Panc1 (cell line): Measurements from ENCODE around the gene SLC6A7. TPM values are rescaled to one million over a fixed set of nuclear protein-coding genes. Genes with fewer than 3 reads are reported as not detected.

Experiments used
- ATAC-seq: fragments of 200-7000 bp; cut with Tn5 transposase; 2 replicates; pipeline ENCODE4 v1.9.1; 2020; ENCODE audit warnings: mild to moderate bottlenecking, moderate library complexity
- BruUV-seq: library from RNA; stranded (reverse); fragments of 400-500 nt; replicated peaks from 2 replicates; lab custom pipeline; 2021; lab: Mats Ljungman, UMichigan
- CTCF ChIA-PET: fragments of 300-600 bp; sonication (Branson Sonifier 250); formaldehyde crosslinking; loops from one replicate; lab custom pipeline; 2022; ENCODE audit warnings: antibody characterized with exemption; lab: Charles Lee
- POLR2A ChIA-PET: fragments of 300-600 bp; sonication (Branson Sonifier 250); formaldehyde crosslinking; loops from one replicate; lab custom pipeline; 2022; ENCODE audit warnings: antibody characterized with exemption; lab: Charles Lee
- DNase-seq: peaks from one replicate; pipeline ENCODE4 v3.0.0-alpha.2; 2010; ENCODE audit warnings: low read depth, low spot score
- H3K27ac ChIP-seq: 2 replicates; pipeline ENCODE4 v1.5.1; 2011; ENCODE audit warnings: mild to moderate bottlenecking, low read length, inconsistent platforms
- H3K27me3 ChIP-seq: fragments of 200-500 bp; sonication (Bioruptor generic); 2 replicates; pipeline ENCODE4 v1.6.0; 2014; ENCODE audit warnings: low read length, inconsistent platforms; ENCODE audit not compliant: control insufficient read depth, insufficient read depth
- H3K36me3 ChIP-seq: fragments of 200-500 bp; sonication (Bioruptor generic); 2 replicates; pipeline ENCODE4 v1.5.1; 2014; ENCODE audit warnings: inconsistent platforms, mild to moderate bottlenecking, low read length, moderate library complexity; ENCODE audit not compliant: control insufficient read depth, insufficient read depth
- H3K4me1 ChIP-seq: 2 replicates; pipeline ENCODE4 v1.5.1; 2011; ENCODE audit warnings: inconsistent platforms, mild to moderate bottlenecking, low read length, moderate library complexity; ENCODE audit not compliant: control insufficient read depth, insufficient read depth
- H3K4me3 ChIP-seq, 2 experiments: 2 replicates each; pipeline ENCODE4 v1.5.1; 2011 to 2012; ENCODE audit warnings: low read depth in 2 of 2, low read length in 2 of 2, mild to moderate bottlenecking in 2 of 2, inconsistent platforms in 1 of 2, moderate library complexity in 1 of 2
- H3K9me3 ChIP-seq: fragments of 200-500 bp; sonication (Bioruptor generic); 2 replicates; pipeline ENCODE4 v1.5.1; 2014; ENCODE audit warnings: low read depth, mild to moderate bottlenecking, inconsistent platforms, low read length, moderate library complexity; ENCODE audit not compliant: control insufficient read depth, insufficient read depth
- CTCF ChIP-seq: fragments of 450-650 bp; IDR thresholded peaks from 2 replicates; pipeline ENCODE4 v1.5.1; 2017; ENCODE audit warnings: mild to moderate bottlenecking
- POLR2AphosphoS5 ChIP-seq: IDR thresholded peaks from 2 replicates; pipeline ENCODE4 v1.6.1; 2012; ENCODE audit warnings: mild to moderate bottlenecking, low read depth, low read length, moderate library complexity
- REST ChIP-seq, 2 experiments: IDR thresholded peaks; 2 replicates each; pipeline ENCODE4 v1.6.1; 2011 to 2012; ENCODE audit warnings: low read depth in 2 of 2, control low read depth in 1 of 2, low read length in 1 of 2, mild to moderate bottlenecking in 1 of 2, moderate library complexity in 1 of 2; ENCODE audit not compliant: insufficient read depth in 1 of 2
- SIN3A ChIP-seq: IDR thresholded peaks from 2 replicates; pipeline ENCODE4 v1.6.1; 2012; ENCODE audit warnings: low read depth, mild to moderate bottlenecking, low read length, moderate library complexity, borderline replicate concordance; ENCODE audit not compliant: insufficient read depth
- TCF7L2 ChIP-seq: IDR thresholded peaks from 2 replicates; pipeline ENCODE4 v1.6.1; 2011; ENCODE audit warnings: mild to moderate bottlenecking, low read depth, low read length, inconsistent platforms
- in situ Hi-C: cut with HindIII; loops from 2 replicates; pipeline ENCODE4 v1.10.0; 2016; ENCODE audit warnings: low sequenced_read_pairs, low pct_unique_long_range_greater_than_20kb
- intact Hi-C: fragments of 100-400 bp; cut with micrococcal nuclease; formaldehyde crosslinking; loops from one replicate; pipeline ENCODE4 v1.10.0; 2022; ENCODE audit not compliant: unreplicated experiment
- total RNA-seq: library from RNA; stranded (reverse); gene quantifications from one replicate; pipeline ENCODE4 v1.2.1, GENCODE V29; 2021; ENCODE audit not compliant: unreplicated experiment

Gene SLC6A7
- total RNA-seq, 1 experiment from 2014 or later = not detected

- BruUV-seq = no TSS peak
- Histone ChIP-seq H3K4me1 (peaks cover 8% of the 10 kb centered on the region), H3K27ac (no peak overlapping the region), H3K9me3 (no peaks in the 10 kb centered on the region), H3K36me3 (no peaks in the 10 kb centered on the region), H3K27me3 (no peaks in the 10 kb centered on the region), H3K4me3 (no peak overlapping the region)
- ATAC-seq = no peak
- TF ChIP-seq CTCF = no peak
- in situ Hi-C loops (no loop called here), intact Hi-C loops (no loop called here)
- CTCF ChIA-PET = interaction anchor here (1.7 kb wide), 1 partner anchor 60 kb away, joined by 4 read pairs; no protein-coding TSS in a partner anchor
- DNase-seq = no peak
- POLR2A ChIA-PET = no interaction called here
Observed at GRCh38 chr5:150159031-150159430, 30.8 kb upstream of the SLC6A7 start.

- Histone ChIP-seq H3K27me3 (no peaks in the 10 kb centered on the region), H3K36me3 (no peaks in the 10 kb centered on the region), H3K4me3 (no peak overlapping the region), H3K9me3 (no peaks in the 10 kb centered on the region), H3K4me1 (peaks cover 8% of the 10 kb centered on the region), H3K27ac (no peak overlapping the region)
- no peak for DNase-seq
- CTCF ChIA-PET = interaction anchor here (1.7 kb wide), 1 partner anchor 59 kb away, joined by 4 read pairs; no protein-coding TSS in a partner anchor
- no TSS peak for BruUV-seq
- POLR2A ChIA-PET = no interaction called here
- in situ Hi-C loops = no loop called here
- intact Hi-C loops = loop anchor here (2.0 kb wide), 1 partner anchor 191 kb away; no protein-coding TSS in a partner anchor
- no peak for ATAC-seq
- TF ChIP-seq POLR2AphosphoS5 = no peak
- no peak for TF ChIP-seq SIN3A
Observed at GRCh38 chr5:150159741-150160179, 30.1 kb upstream of the SLC6A7 start.

GRCh38 chr5:150160448-150161081, 29.3 kb upstream of the SLC6A7 start:
- no peaks in the 10 kb centered on the region for H3K27me3 ChIP-seq
- no peak overlapping the region for H3K27ac ChIP-seq
- in situ Hi-C loops (no loop called here), intact Hi-C loops (loop anchor here (1.0 to 2.0 kb wide), 3 partner anchors 58 to 276 kb away; no protein-coding TSS in a partner anchor)
- H3K36me3 ChIP-seq = no peaks in the 10 kb centered on the region
- TF ChIP-seq REST (IDR thresholded peaks at IDR 0.05; ENCODE audit: insufficient read depth in 1 of 2, low read depth in 2 of 2, low read length in 1 of 2) (no peak), TCF7L2 (no peak), SIN3A (no peak), CTCF (no peak), POLR2AphosphoS5 (no peak)
- POLR2A ChIA-PET = no interaction called here
- no peak for DNase-seq
- no TSS peak for BruUV-seq
- H3K4me3 ChIP-seq = no peak overlapping the region
- CTCF ChIA-PET = no interaction called here
- H3K9me3 ChIP-seq = no peaks in the 10 kb centered on the region
- peaks cover 8% of the 10 kb centered on the region for H3K4me1 ChIP-seq
- no peak for ATAC-seq
